ENCODE data around the gene VWF.

DNA sequence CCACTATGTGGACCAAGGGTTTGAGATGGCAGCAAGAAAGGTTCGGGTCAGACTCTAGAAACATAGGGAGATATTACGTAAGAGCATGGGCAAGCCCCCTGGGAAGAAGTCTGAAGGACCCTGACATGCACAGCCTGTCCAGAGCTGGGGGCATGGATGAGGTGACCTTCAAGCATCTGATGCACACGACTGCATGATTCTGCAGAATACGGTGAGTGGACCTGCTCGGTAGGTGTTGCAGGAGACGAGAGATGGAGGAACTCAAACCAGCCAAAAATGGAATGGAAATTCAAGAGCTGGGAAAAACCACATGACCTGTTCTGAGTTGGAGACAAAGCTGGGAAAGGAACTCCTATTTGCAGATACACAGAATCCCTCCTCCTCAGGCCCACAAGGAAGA, 223.1 kb downstream of the VWF start:
- TF ChIP-seq ZNF274 (IDR thresholded peaks at IDR 0.05; ENCODE audit: low read depth, low read length) = no peak
- TF ChIP-seq YY1 (IDR thresholded peaks at IDR 0.05; ENCODE audit: insufficient read depth, insufficient read length) = no peak
- TF ChIP-seq SUZ12 (IDR thresholded peaks at IDR 0.05; ENCODE audit: extremely low read depth, insufficient read depth, insufficient read length) = no peak
